K562 (cell line): ENCODE measurements around the gene FAM53B. TPM values are rescaled to one million over a fixed set of nuclear protein-coding genes. Genes with fewer than 3 reads are reported as not detected.

Experiments used
- CCNT2 ChIP-seq: IDR thresholded peaks from 2 replicates; pipeline ENCODE4 v1.6.1; 2011; ENCODE audit warnings: borderline replicate concordance, low read depth, mild to moderate bottlenecking, moderate library complexity, mixed read lengths, low read length; ENCODE audit not compliant: insufficient read length; ENCODE audit errors: extremely low read depth
- E2F3 ChIP-seq: fragments of 250-450 bp; sonication (Bioruptor Pico); IDR thresholded peaks from 2 replicates; pipeline ENCODE4 v1.4.0; 2020; ENCODE audit warnings: mild to moderate bottlenecking
- ESRRA ChIP-seq: fragments of 450-650 bp; IDR thresholded peaks from 2 replicates; pipeline ENCODE4 v1.6.1; 2014; ENCODE audit warnings: low read depth, mild to moderate bottlenecking, moderate library complexity, borderline replicate concordance
- ETV6 ChIP-seq, 3 experiments: fragments of 150-350 bp in 1 of 3; sonication (generic) in 1 of 3; formaldehyde crosslinking in 1 of 3; IDR thresholded peaks; 2 replicates each; pipeline versions ENCODE4 v1.6.1 to v1.8.0; 2014 to 2022; ENCODE audit warnings: borderline replicate concordance in 2 of 3, low read depth in 2 of 3, antibody characterized with exemption in 1 of 3, low read length in 1 of 3, mild to moderate bottlenecking in 1 of 3, missing genetic modification reagents in 1 of 3
- MAFF ChIP-seq: IDR thresholded peaks from 2 replicates; pipeline ENCODE4 v1.6.1; 2012; ENCODE audit warnings: low read length, improper control_type of control experiment
- NFXL1 ChIP-seq: fragments of 450-650 bp; formaldehyde crosslinking; IDR thresholded peaks from 2 replicates; pipeline ENCODE4 v1.4.0; 2021; ENCODE audit warnings: mild to moderate bottlenecking
- NRF1 ChIP-seq, 2 experiments: fragments of 450-650 bp; IDR thresholded peaks in 1 of 2; conservative IDR thresholded peaks in 1 of 2; 2 replicates each; pipeline ENCODE4 v1.6.1; 2014; ENCODE audit warnings: mild to moderate bottlenecking in 2 of 2
- POLR3G ChIP-seq: IDR thresholded peaks from 2 replicates; pipeline ENCODE4 v1.6.1; 2011; ENCODE audit not compliant: insufficient read length, insufficient replicate concordance; ENCODE audit errors: extremely low read depth
- ZNF134 ChIP-seq: fragments of 250-450 bp; sonication (Bioruptor Pico); conservative IDR thresholded peaks from 2 replicates; pipeline ENCODE4 v1.4.0; 2020
- polyA plus RNA-seq, 8 experiments: library from polyadenylated mRNA; depleted of rRNA in 4 of 8; stranded (reverse) in 5 of 8; unstranded in 3 of 8; fragments of >200 nt; fragmentation: Nextera tagmentation in 2 of 8; fragmentation: Illumina TruSeq in 1 of 8; extraction: Ambion mirVana in 2 of 8; extraction: Trizol in 1 of 8; gene quantifications; 2 replicates each; pipeline versions ENCODE4 v1.2.1 to v1.2.3, GENCODE V29; 2011 to 2014; ENCODE audit warnings: inconsistent platforms in 1 of 8, missing spikeins in 1 of 8
- total RNA-seq, 7 experiments: library from RNA; depleted of rRNA in 6 of 7; stranded (reverse); fragments of >200 nt in 6 of 7; fragmentation: Illumina TruSeq in 2 of 7; extraction: Trizol in 2 of 7; gene quantifications; 2 replicates each; pipeline versions ENCODE4 v1.2.1 to v1.2.3, GENCODE V29; 2011 to 2021; ENCODE audit warnings: low replicate concordance in 1 of 7
- TF ChIP-seq, protein P1 (sequence below): IDR thresholded peaks from 3 replicates; pipeline ENCODE4 v1.6.1; 2011; ENCODE audit warnings: borderline replicate concordance, mild to moderate bottlenecking; ENCODE audit not compliant: insufficient read length, insufficient read depth
- TF ChIP-seq, protein P2 (sequence below): sonication (generic); formaldehyde crosslinking; IDR thresholded peaks from 2 replicates; pipeline ENCODE4 v1.8.1; 2022; ENCODE audit warnings: missing genetic modification reagents

The FAM53B gene
- total and polyA plus RNA-seq, 9 of the 15 experiments (the other 6 are each of a cell fraction or from before 2014, with no cell fraction given) = 0.03 to 16.5 (median 5.0) TPM

DNA sequence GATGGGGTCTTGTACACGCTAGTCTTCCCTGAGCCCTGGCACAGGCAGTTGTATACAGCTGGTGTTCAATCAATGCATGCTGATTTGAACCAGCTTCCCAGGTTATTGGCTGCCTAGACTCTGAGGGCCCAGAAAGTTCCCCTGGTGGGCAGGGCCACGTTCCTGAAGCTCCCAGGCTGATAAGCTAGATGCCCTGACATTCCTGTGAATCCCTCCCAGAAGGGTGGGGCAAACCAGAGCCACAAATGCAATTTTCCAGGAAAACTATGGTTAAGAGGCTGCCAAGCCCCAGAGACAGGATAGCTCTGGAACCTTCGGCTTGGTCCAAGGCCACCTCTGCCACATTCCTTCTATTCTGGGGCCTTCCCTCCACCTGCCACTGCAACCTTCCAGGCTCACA, 78.2 kb downstream of the FAM53B start (continued):
- no peak for TF ChIP-seq ETV6 (IDR thresholded peaks at IDR 0.05; ENCODE audit: borderline replicate concordance in 1 of 2, low read depth in 2 of 2, low read length in 1 of 2)
- no peak for TF ChIP-seq ETV6 (CRISPR knock-in tag; IDR thresholded peaks at IDR 0.05; ENCODE audit: borderline replicate concordance)
- no peak for TF ChIP-seq NRF1 (conservative IDR thresholded peaks at IDR 0.05 in 1 of 2, IDR thresholded peaks at IDR 0.05 in 1 of 2)
- TF ChIP-seq, protein P1, sequence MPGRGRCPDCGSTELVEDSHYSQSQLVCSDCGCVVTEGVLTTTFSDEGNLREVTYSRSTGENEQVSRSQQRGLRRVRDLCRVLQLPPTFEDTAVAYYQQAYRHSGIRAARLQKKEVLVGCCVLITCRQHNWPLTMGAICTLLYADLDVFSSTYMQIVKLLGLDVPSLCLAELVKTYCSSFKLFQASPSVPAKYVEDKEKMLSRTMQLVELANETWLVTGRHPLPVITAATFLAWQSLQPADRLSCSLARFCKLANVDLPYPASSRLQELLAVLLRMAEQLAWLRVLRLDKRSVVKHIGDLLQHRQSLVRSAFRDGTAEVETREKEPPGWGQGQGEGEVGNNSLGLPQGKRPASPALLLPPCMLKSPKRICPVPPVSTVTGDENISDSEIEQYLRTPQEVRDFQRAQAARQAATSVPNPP = no peak
- TF ChIP-seq ZNF134 (CRISPR knock-in tag) = no peak
- no peak for TF ChIP-seq MAFF
- TF ChIP-seq E2F3 = no peak
- TF ChIP-seq, protein P2, sequence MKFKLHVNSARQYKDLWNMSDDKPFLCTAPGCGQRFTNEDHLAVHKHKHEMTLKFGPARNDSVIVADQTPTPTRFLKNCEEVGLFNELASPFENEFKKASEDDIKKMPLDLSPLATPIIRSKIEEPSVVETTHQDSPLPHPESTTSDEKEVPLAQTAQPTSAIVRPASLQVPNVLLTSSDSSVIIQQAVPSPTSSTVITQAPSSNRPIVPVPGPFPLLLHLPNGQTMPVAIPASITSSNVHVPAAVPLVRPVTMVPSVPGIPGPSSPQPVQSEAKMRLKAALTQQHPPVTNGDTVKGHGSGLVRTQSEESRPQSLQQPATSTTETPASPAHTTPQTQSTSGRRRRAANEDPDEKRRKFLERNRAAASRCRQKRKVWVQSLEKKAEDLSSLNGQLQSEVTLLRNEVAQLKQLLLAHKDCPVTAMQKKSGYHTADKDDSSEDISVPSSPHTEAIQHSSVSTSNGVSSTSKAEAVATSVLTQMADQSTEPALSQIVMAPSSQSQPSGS = no peak
- TF ChIP-seq NFXL1 (CRISPR knock-in tag) = no peak
- TF ChIP-seq CCNT2 = no peak
- no peak for TF ChIP-seq ESRRA
- no peak for TF ChIP-seq POLR3G
- TF ChIP-seq, all 486 proteins: peak for 0
